ENCODE data around the gene SLC2A4. TPM values are rescaled to one million over a fixed set of nuclear protein-coding genes. Genes with fewer than 3 reads are reported as not detected.
A peak's percentile ranks its signal among the peaks of the same experiment; 100 is the strongest.
"Not testable (repeated sequence)": the region's sequence is repeated elsewhere in the genome, so short reads cannot be mapped to it uniquely, and the experiment has no call there.

Gene SLC2A4
- total RNA-seq, 5 donors from 2014 or later (not counting 1 experiment from before 2014, with no cell fraction given), result 0.06 TPM; not detected in 4

- 5% methylated on average over 5 of the region's 7 CpGs for WGBS (ENCODE audit: insufficient coverage)
- H3K27ac ChIP-seq (ENCODE audit: low read length), result peak overlapping the region; percentile 72
- not testable (repeated sequence) for H3K9me3 ChIP-seq; H3K9me3 Mint-ChIP-seq; DNase-seq; ATAC-seq (replicated peaks in 1 of 4); H3K27me3 ChIP-seq (replicated peaks in 1 of 2; ENCODE audit: control insufficient read depth in 2 of 2, extremely low read depth in 1 of 2, insufficient read depth in 2 of 2, low read length in 1 of 2); H3K27me3 Mint-ChIP-seq
- H3K4me1 ChIP-seq (ENCODE audit: control insufficient read depth in 1 of 2, extremely low read depth in 1 of 2, insufficient read depth in 2 of 2, low read length in 2 of 2), result peaks cover 10 to 85% of the 10 kb centered on the region in 2 experiments
- ChIA-PET CTCF (interaction anchor here (0.7 to 2.3 kb wide), 3 partner anchors 11 to 106 kb away, joined by 4 to 5 read pairs (median 5); no protein-coding TSS in a partner anchor), POLR2A (interaction anchor here in 1 of 2 donors (0.6 kb wide), 1 partner anchor 16 kb away, joined by 3 read pairs; no protein-coding TSS in a partner anchor)
- Mint-ChIP-seq H3K27ac (peak overlapping the region; percentile 99 to 100), H3K36me3 (peaks cover 17% of the 10 kb centered on the region), H3K4me1 (peaks cover 47 to 65% (median 63%) of the 10 kb centered on the region in 3 donors), H3K4me3 (peak overlapping the region; percentile 93 to 98 (median 93))
- H3K36me3 ChIP-seq (ENCODE audit: control insufficient read depth in 2 of 2, extremely low read depth in 1 of 2, insufficient read depth in 1 of 2, low read length in 1 of 2), result peaks cover 0 to 44% of the 10 kb centered on the region in 2 donors
- peak overlapping the region; percentile 78 to 93 for H3K4me3 ChIP-seq (ENCODE audit: control insufficient read depth in 1 of 2, extremely low read depth in 1 of 2, low read length in 1 of 2)
Observed at GRCh38 chr17:7337600-7337999, 56.1 kb downstream of the SLC2A4 start.

Other genes starting within 250 kb of the SLC2A4 start
- gene SLC16A13, start 245.7 kb upstream of the SLC2A4 start, total RNA-seq, result 10 to 100 TPM in 3 of 5 donors, 1 to 10 TPM in 2; 3.8 to 17.6 (median 15.4) TPM
- gene SLC16A11, start 237.6 kb upstream of the SLC2A4 start, total RNA-seq, result 1 to 10 TPM; 1.4 to 2.2 (median 1.8) TPM
- not detected for gene CLEC10A, start 201.5 kb upstream of the SLC2A4 start, total RNA-seq
- under 1 TPM in 4 of 5 donors, not detected in 1; 0.25 to 0.55 (median 0.47) TPM for gene ASGR2, start 166.9 kb upstream of the SLC2A4 start, total RNA-seq
- gene ASGR1, start 102.3 kb upstream of the SLC2A4 start, total RNA-seq, result 1 to 10 TPM in 2 of 5 donors, under 1 TPM in 3; 0.60 to 1.8 (median 0.82) TPM
- 10 to 100 TPM in 2 of 5 donors, 1 to 10 TPM in 3; 8.1 to 13.6 (median 9.3) TPM for gene DLG4, start 61.9 kb upstream of the SLC2A4 start, total RNA-seq
- 100 to 1,000 TPM; 275 to 424 (median 385) TPM for gene ACADVL, start 61.8 kb upstream of the SLC2A4 start, total RNA-seq
- 10 to 100 TPM; 48.2 to 76.3 (median 70.4) TPM for gene DVL2, start 47.2 kb upstream of the SLC2A4 start, total RNA-seq
- 10 to 100 TPM; 13.3 to 51.6 (median 43.5) TPM for gene PHF23, start 42.3 kb upstream of the SLC2A4 start, total RNA-seq
- 100 to 1,000 TPM; 197 to 278 (median 276) TPM for gene GABARAP, start 39.3 kb upstream of the SLC2A4 start, total RNA-seq
- 100 to 1,000 TPM; 109 to 131 (median 125) TPM for gene CTDNEP1, start 30.0 kb upstream of the SLC2A4 start, total RNA-seq
- gene ELP5, start 29.5 kb upstream of the SLC2A4 start, total RNA-seq, result 10 to 100 TPM; 29.8 to 35.9 (median 33.3) TPM
- 1 to 10 TPM; 2.4 to 5.9 (median 2.9) TPM for gene CLDN7, start 19.2 kb upstream of the SLC2A4 start, total RNA-seq
- under 1 TPM in 4 of 5 donors, not detected in 1; 0.20 to 0.57 (median 0.45) TPM for gene YBX2, start 12.9 kb downstream of the SLC2A4 start, total RNA-seq
- 100 to 1,000 TPM; 286 to 481 (median 306) TPM for gene EIF5A, start 25.9 kb downstream of the SLC2A4 start, total RNA-seq
- gene GPS2, start 33.6 kb downstream of the SLC2A4 start, total RNA-seq, result 100 to 1,000 TPM; 114 to 129 (median 125) TPM
- 10 to 100 TPM; 49.5 to 90.2 (median 80.0) TPM for gene NEURL4, start 47.6 kb downstream of the SLC2A4 start, total RNA-seq
- 100 to 1,000 TPM; 531 to 781 (median 649) TPM for gene ACAP1, start 54.8 kb downstream of the SLC2A4 start, total RNA-seq
- 1 to 10 TPM; 2.4 to 7.3 (median 4.8) TPM for gene KCTD11, start 70.4 kb downstream of the SLC2A4 start, total RNA-seq
- not detected for gene TMEM95, start 73.4 kb downstream of the SLC2A4 start, total RNA-seq
- gene TNK1, start 99.4 kb downstream of the SLC2A4 start, total RNA-seq, result 10 to 100 TPM in 3 of 5 donors, 1 to 10 TPM in 2; 5.7 to 18.3 (median 16.0) TPM
- gene PLSCR3, start 112.8 kb downstream of the SLC2A4 start, total RNA-seq, result 100 to 1,000 TPM; 101 to 145 (median 140) TPM
- 10 to 100 TPM; 28.7 to 48.9 (median 45.6) TPM for gene TMEM256, start 122.4 kb downstream of the SLC2A4 start, total RNA-seq
- 1 to 10 TPM; 6.8 to 8.9 (median 8.4) TPM for gene NLGN2, start 126.1 kb downstream of the SLC2A4 start, total RNA-seq
- not detected for gene SPEM1, start 138.6 kb downstream of the SLC2A4 start, total RNA-seq
- not detected for gene SPEM2, start 143.9 kb downstream of the SLC2A4 start, total RNA-seq
- gene SPEM3, start 147.1 kb downstream of the SLC2A4 start, total RNA-seq, result not detected
- 10 to 100 TPM in 3 of 5 donors, 1 to 10 TPM in 2; 8.8 to 26.9 (median 23.5) TPM for gene TMEM102, start 153.7 kb downstream of the SLC2A4 start, total RNA-seq
- gene FGF11, start 157.8 kb downstream of the SLC2A4 start, total RNA-seq, result 1 to 10 TPM; 2.4 to 4.2 (median 3.3) TPM
- 10 to 100 TPM in 3 of 5 donors, 1 to 10 TPM in 2; 6.6 to 12.0 (median 11.0) TPM for gene CHRNB1, start 163.3 kb downstream of the SLC2A4 start, total RNA-seq
- 10 to 100 TPM; 64.0 to 86.6 (median 82.7) TPM for gene ZBTB4, start 197.9 kb downstream of the SLC2A4 start, total RNA-seq
- gene SLC35G6, start 199.7 kb downstream of the SLC2A4 start, total RNA-seq, result not detected
- gene POLR2A, start 202.6 kb downstream of the SLC2A4 start, total RNA-seq, result 100 to 1,000 TPM; 198 to 444 (median 212) TPM

All from T-cell (primary cell).